OCI-LY1 (cell line): ENCODE measurements around the gene ENTPD1.
"Not testable (repeated sequence)": the region's sequence is repeated elsewhere in the genome, so short reads cannot be mapped to it uniquely, and the experiment has no call there.

Source experiments
- CTCF ChIP-seq: fragments of 200-600 bp; sonication (generic), shearing (Covaris generic); IDR thresholded peaks from 2 replicates; pipeline ENCODE4 v1.5.1; 2017; ENCODE audit warnings: mild to moderate bottlenecking, antibody characterized with exemption, low read length, moderate library complexity, mixed read lengths
- EZH2 ChIP-seq: fragments of 200-600 bp; sonication (generic), shearing (Covaris generic); IDR thresholded peaks from 2 replicates; pipeline ENCODE4 v1.8.0; 2017; ENCODE audit warnings: borderline replicate concordance, mixed run types, mild to moderate bottlenecking, antibody characterized with exemption, low read length, moderate library complexity, mixed read lengths

GRCh38 chr10:95905897-95906580 is 150.1 kb downstream of the ENTPD1 start:
- TF ChIP-seq CTCF, EZH2: not testable (repeated sequence)
